GM23338 (cell line): Measurements from ENCODE around the gene PRELID3B. TPM values are rescaled to one million over a fixed set of nuclear protein-coding genes. Genes with fewer than 3 reads are reported as not detected.

Source experiments
- ATAC-seq: fragments of 200-7000 bp; cut with Tn5 transposase; 3 replicates; pipeline ENCODE4 v1.9.1; 2020
- DNase-seq: peaks from one replicate; pipeline ENCODE4 v3.0.0-alpha.2; 2015; ENCODE audit warnings: low spot score
- H2AFZ ChIP-seq: fragments of 200-600 bp; sonication (generic); 2 replicates; pipeline ENCODE4 v1.8.0; 2016; ENCODE audit warnings: antibody characterized with exemption, mild to moderate bottlenecking, moderate library complexity
- H3F3A ChIP-seq: fragments of 200-600 bp; sonication (generic); replicated peaks from 2 replicates; pipeline ENCODE4 v1.8.0; 2017; ENCODE audit warnings: antibody characterized with exemption, mixed run types, low read depth
- H3K27ac ChIP-seq: fragments of 200-600 bp; sonication (generic); 2 replicates; pipeline ENCODE4 v1.6.1; 2016; ENCODE audit warnings: low read depth
- H3K27me3 ChIP-seq: fragments of 200-600 bp; sonication (generic); 2 replicates; pipeline ENCODE4 v1.8.0; 2016; ENCODE audit warnings: mild to moderate bottlenecking, mixed run types, moderate library complexity; ENCODE audit not compliant: insufficient read depth
- H3K36me3 ChIP-seq: fragments of 200-600 bp; sonication (generic); 2 replicates; pipeline ENCODE4 v1.8.0; 2016; ENCODE audit warnings: mild to moderate bottlenecking; ENCODE audit not compliant: insufficient read depth
- H3K4me1 ChIP-seq: fragments of 200-600 bp; sonication (generic); 2 replicates; pipeline ENCODE4 v1.8.0; 2016; ENCODE audit warnings: mild to moderate bottlenecking, moderate library complexity; ENCODE audit not compliant: insufficient read depth
- H3K4me2 ChIP-seq: fragments of 200-600 bp; sonication (generic); 2 replicates; pipeline ENCODE4 v1.7.1; 2017; ENCODE audit warnings: mixed run types
- H3K4me3 ChIP-seq: fragments of 200-600 bp; sonication (generic); 2 replicates; pipeline ENCODE4 v1.6.1; 2016; ENCODE audit warnings: mixed run types
- H3K79me2 ChIP-seq: fragments of 200-600 bp; sonication (generic); replicated peaks from 2 replicates; pipeline ENCODE4 v1.8.0; 2017; ENCODE audit warnings: mild to moderate bottlenecking; ENCODE audit not compliant: insufficient read depth
- H3K9me2 ChIP-seq: fragments of 200-600 bp; sonication (generic); 2 replicates; pipeline ENCODE4 v1.8.0; 2017; ENCODE audit not compliant: insufficient read depth
- H4K20me1 ChIP-seq: fragments of 200-600 bp; sonication (generic); replicated peaks from 2 replicates; pipeline ENCODE4 v1.8.0; 2017; ENCODE audit warnings: mild to moderate bottlenecking; ENCODE audit not compliant: insufficient read depth
- H3K27ac Mint-ChIP-seq: 2 replicates; pipeline ENCODE4 v1.8.0; 2020; ENCODE audit warnings: inconsistent platforms, mild to moderate bottlenecking, moderate library complexity, mixed read lengths
- H3K27me3 Mint-ChIP-seq: 3 replicates; pipeline ENCODE4 v1.8.0; 2022; ENCODE audit warnings: low read depth, mild to moderate bottlenecking, moderate library complexity, mixed read lengths, inconsistent platforms; ENCODE audit not compliant: insufficient read depth, poor library complexity
- H3K36me3 Mint-ChIP-seq: 3 replicates; pipeline ENCODE4 v1.8.0; 2021; ENCODE audit warnings: low read depth, mild to moderate bottlenecking, inconsistent platforms, moderate library complexity, mixed read lengths
- H3K4me1 Mint-ChIP-seq: 3 replicates; pipeline ENCODE4 v1.8.0; 2020; ENCODE audit warnings: mild to moderate bottlenecking, inconsistent platforms, mixed read lengths
- H3K4me3 Mint-ChIP-seq: 3 replicates; pipeline ENCODE4 v1.8.0; 2021; ENCODE audit warnings: moderate library complexity, mild to moderate bottlenecking, inconsistent platforms, mixed read lengths
- H3K9me3 Mint-ChIP-seq: 3 replicates; pipeline ENCODE4 v1.8.0; 2020; ENCODE audit warnings: moderate library complexity, mild to moderate bottlenecking, inconsistent platforms, mixed read lengths
- CTCF ChIP-seq, 2 experiments: fragments of 200-600 bp in 1 of 2; sonication (generic) in 1 of 2; conservative IDR thresholded peaks; 2 replicates each; pipeline versions ENCODE4 v1.5.1 to v1.6.1; 2016 to 2017; ENCODE audit warnings: antibody characterized with exemption in 2 of 2, low read depth in 2 of 2, mild to moderate bottlenecking in 2 of 2, moderate library complexity in 1 of 2
- EZH2 ChIP-seq: fragments of 200-600 bp; sonication (generic); IDR thresholded peaks from one replicate; pipeline ENCODE4 v1.8.0; 2017; ENCODE audit warnings: antibody characterized with exemption, mild to moderate bottlenecking, low read depth; ENCODE audit not compliant: unreplicated experiment
- EZH2phosphoT487 ChIP-seq: fragments of 200-600 bp; sonication (generic); IDR thresholded peaks from one replicate; pipeline ENCODE4 v1.8.1; 2018; ENCODE audit warnings: antibody characterized with exemption; ENCODE audit not compliant: unreplicated experiment
- JUNB ChIP-seq: IDR thresholded peaks from one replicate; pipeline ENCODE4 v1.6.1; 2016; ENCODE audit warnings: antibody characterized with exemption; ENCODE audit not compliant: unreplicated experiment
- REST ChIP-seq: IDR thresholded peaks from one replicate; pipeline ENCODE4 v1.6.1; 2018; ENCODE audit warnings: antibody characterized with exemption; ENCODE audit not compliant: unreplicated experiment
- STAT1 ChIP-seq: IDR thresholded peaks from one replicate; pipeline ENCODE4 v1.6.1; 2016; ENCODE audit warnings: antibody characterized with exemption; ENCODE audit not compliant: unreplicated experiment
- ZNF331 ChIP-seq: fragments of 250-450 bp; sonication (Bioruptor Pico); IDR thresholded peaks from 2 replicates; pipeline ENCODE4 v1.5.0; 2020; ENCODE audit warnings: low read depth, mild to moderate bottlenecking, moderate library complexity
- ZNF462 ChIP-seq: fragments of 250-450 bp; sonication (Bioruptor Pico); IDR thresholded peaks from 2 replicates; pipeline ENCODE4 v1.5.0; 2020; ENCODE audit warnings: mild to moderate bottlenecking, moderate library complexity
- polyA plus RNA-seq: library from polyadenylated mRNA; unstranded; fragments of >200 nt; fragmentation: Nextera tagmentation; extraction: Ambion mirVana; gene quantifications from 2 replicates; pipeline ENCODE4 v1.2.1, GENCODE V29; 2016
- total RNA-seq: library from RNA; depleted of rRNA; stranded (reverse); fragments of >200 nt; shearing (Covaris generic); gene quantifications from 2 replicates; pipeline ENCODE4 v1.2.3, GENCODE V29; 2014

Gene PRELID3B
- total and polyA plus RNA-seq, 2 experiments from 2014 or later: 42.7 to 43.6 TPM

GRCh38 chr20:59024111-59024530 is 18.5 kb downstream of the PRELID3B start:
- peaks cover 22% of the 10 kb centered on the region for H4K20me1 ChIP-seq
- no peak overlapping the region for H3K27ac Mint-ChIP-seq

More at GRCh38 chr20:59024111-59024530, 18.5 kb downstream of the PRELID3B start:
- DNase-seq: no peak
- no peak overlapping the region for H3K4me3 ChIP-seq
- H3K4me1 ChIP-seq: peaks cover 15% of the 10 kb centered on the region
- H3K27ac ChIP-seq: no peak overlapping the region
- H3K36me3 ChIP-seq: peaks cover 23% of the 10 kb centered on the region; the same call in 1 of the 2 replicates
- peaks cover 57% of the 10 kb centered on the region for H3K36me3 Mint-ChIP-seq
- peaks cover 30% of the 10 kb centered on the region for H3K4me1 Mint-ChIP-seq
- no peaks in the 10 kb centered on the region for H3K9me3 Mint-ChIP-seq
- ATAC-seq: no peak
- 0 out of 2 replicates have a peak, but pooled peaks cover 2% of the 10 kb centered on the region for H3F3A ChIP-seq
- TF ChIP-seq EZH2phosphoT487 (no peak), JUNB (no peak), ZNF462 (CRISPR knock-in tag) (no peak), STAT1 (no peak), CTCF (conservative IDR thresholded peaks at IDR 0.05; ENCODE audit: low read depth in 2 of 2) (no peak), ZNF331 (CRISPR knock-in tag) (no peak), EZH2 (no peak), REST (no peak)
- H2AFZ ChIP-seq: no peak overlapping the region
- no peak overlapping the region for H3K4me3 Mint-ChIP-seq
- H3K27me3 ChIP-seq: no peaks in the 10 kb centered on the region
- H3K9me2 ChIP-seq: no peaks in the 10 kb centered on the region
- H3K79me2 ChIP-seq: peaks cover 24% of the 10 kb centered on the region
- no peak overlapping the region for H3K4me2 ChIP-seq
- peaks cover 18% of the 10 kb centered on the region for H3K27me3 Mint-ChIP-seq
